Pancreas (tissue), 10 donors: ENCODE data around the gene CGN. TPM values are rescaled to one million over a fixed set of nuclear protein-coding genes. Genes with fewer than 3 reads are reported as not detected.
A peak's percentile ranks its signal among the peaks of the same experiment; 100 is the strongest.

ENCODE experiments used
- ATAC-seq, 4 donors: fragments of 200-7000 bp; cut with Tn5 transposase; one replicate each; pipeline versions ENCODE4 v1.8.0 to v1.9.1; 2020; ENCODE audit warnings: mild to moderate bottlenecking in 4 of 4, moderate library complexity in 4 of 4
- DNase-seq, 6 donors: peaks; one replicate each; pipeline ENCODE4 v3.0.0-alpha.2; 2020
- FAIRE-seq: peaks from 2 replicates; lab custom pipeline; 2012; peaks lifted over from hg19 to GRCh38; lab: Jason Lieb, UNC
- H3K27ac ChIP-seq, 4 donors: fragments of 200-600 bp; sonication (generic); 1 replicate in 3 of 4; 2 replicates in 1 of 4; pipeline versions ENCODE4 v1.5.0 to v1.8.0; 2020
- H3K27me3 ChIP-seq, 4 donors: fragments of 200-600 bp; one replicate each; pipeline ENCODE4 v1.8.0; 2021
- H3K36me3 ChIP-seq, 3 donors: fragments of 200-600 bp; sonication (generic) in 1 of 3; one replicate each; pipeline versions ENCODE4 v1.5.0 to v1.8.0; 2020 to 2021
- H3K4me1 ChIP-seq, 3 donors: fragments of 200-600 bp; one replicate each; pipeline ENCODE4 v1.8.0; 2021
- H3K4me3 ChIP-seq, 4 donors: fragments of 200-600 bp; sonication (generic) in 2 of 4; one replicate each; pipeline versions ENCODE4 v1.5.0 to v1.8.0; 2020 to 2021
- H3K9me3 ChIP-seq, 4 donors: fragments of 200-600 bp; one replicate each; pipeline ENCODE4 v1.8.0; 2021
- WGBS, 2 donors: extraction: QIAGEN DNeasy Blood & Tissue Kit; methylation state at CpG; one replicate each; pipeline ENCODE4 v1.1.7; 2013; 5-methylcytosine and 5-hydroxymethylcytosine counted together
- intact Hi-C, 3 donors: fragments of 100-400 bp; cut with DNase I; formaldehyde crosslinking; loops; one replicate each; pipeline versions ENCODE4 v1.11.1 to v1.14.2; 2022
- polyA plus RNA-seq, 2 donors: library from polyadenylated mRNA; stranded (reverse); fragments of 200-250 nt; gene quantifications; one replicate each; pipeline ENCODE4 v1.2.3, GENCODE V29; 2013
- total RNA-seq, 6 donors: library from RNA; stranded (reverse); fragmentation: NEBNext Ultra II Directional in 4 of 6; extraction: Animal tissue kit (Norgen Biotek cat#: 25700) in 4 of 6; gene quantifications; one replicate each; pipeline versions ENCODE4 v1.2.1 to v1.2.4, GENCODE V29; 2021 to 2023
- TF ChIP-seq, protein P1 (sequence below), 4 donors: fragments of 200-600 bp; sonication (generic) in 3 of 4; IDR thresholded peaks; one replicate each; pipeline versions ENCODE4 v1.5.0 to v1.8.0; 2021; ENCODE audit warnings: antibody characterized with exemption in 4 of 4
- donor health status: healthy with polysubstance abuse.
- donor health status: DM: no; HTN: no; CAD: no; lungs with moderate emphysema.
- donor health status: DM: no; HTN: no; CAD: no.
- donor health status: control.
- donor health status: control.
- donor health status: Bipolar disorder and iron deficiency.
- donor health status: DM: yes; HTN: yes; CAD: no.
- donor health status: DM: no; HTN: no; CAD: no.
- donor health status: DM: no; HTN: no; CAD: no.
- donor health status: DM: yes; HTN: yes; CAD: no.

Gene CGN
- total and polyA plus RNA-seq, 8 donors: 26.9 to 63.2 (median 40.3) TPM

DNA sequence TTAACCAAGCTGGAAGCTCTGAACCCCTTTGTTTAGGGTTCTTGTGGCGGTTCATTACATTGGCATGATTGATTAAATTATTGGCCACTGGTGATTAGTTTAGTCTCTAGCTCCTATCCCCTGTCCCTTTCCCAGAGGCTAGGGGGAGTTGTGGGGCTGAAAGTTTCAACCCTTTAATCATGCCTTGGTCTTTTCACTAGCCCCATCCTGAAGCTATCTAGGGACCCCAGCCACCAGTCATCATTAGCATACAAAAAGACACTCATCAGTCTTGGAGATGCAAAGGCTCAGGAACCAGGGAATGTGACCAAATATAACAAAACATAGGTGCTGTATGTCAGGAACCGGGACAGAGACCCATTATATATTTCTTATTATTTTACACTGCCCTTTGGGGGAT is 66.0 kb downstream of the CGN start:
- intact Hi-C loops: no loop called here
- DNase-seq (no peak), ATAC-seq (no peak), FAIRE-seq (no peak)
- TF ChIP-seq, protein P1, sequence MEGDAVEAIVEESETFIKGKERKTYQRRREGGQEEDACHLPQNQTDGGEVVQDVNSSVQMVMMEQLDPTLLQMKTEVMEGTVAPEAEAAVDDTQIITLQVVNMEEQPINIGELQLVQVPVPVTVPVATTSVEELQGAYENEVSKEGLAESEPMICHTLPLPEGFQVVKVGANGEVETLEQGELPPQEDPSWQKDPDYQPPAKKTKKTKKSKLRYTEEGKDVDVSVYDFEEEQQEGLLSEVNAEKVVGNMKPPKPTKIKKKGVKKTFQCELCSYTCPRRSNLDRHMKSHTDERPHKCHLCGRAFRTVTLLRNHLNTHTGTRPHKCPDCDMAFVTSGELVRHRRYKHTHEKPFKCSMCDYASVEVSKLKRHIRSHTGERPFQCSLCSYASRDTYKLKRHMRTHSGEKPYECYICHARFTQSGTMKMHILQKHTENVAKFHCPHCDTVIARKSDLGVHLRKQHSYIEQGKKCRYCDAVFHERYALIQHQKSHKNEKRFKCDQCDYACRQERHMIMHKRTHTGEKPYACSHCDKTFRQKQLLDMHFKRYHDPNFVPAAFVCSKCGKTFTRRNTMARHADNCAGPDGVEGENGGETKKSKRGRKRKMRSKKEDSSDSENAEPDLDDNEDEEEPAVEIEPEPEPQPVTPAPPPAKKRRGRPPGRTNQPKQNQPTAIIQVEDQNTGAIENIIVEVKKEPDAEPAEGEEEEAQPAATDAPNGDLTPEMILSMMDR (IDR thresholded peaks at IDR 0.05): no peak
- Histone ChIP-seq H3K4me3 (no peak overlapping the region), H3K27me3 (no peaks in the 10 kb centered on the region), H3K27ac (no peak overlapping the region), H3K9me3 (no peaks in the 10 kb centered on the region), H3K4me1 (no peaks in the 10 kb centered on the region), H3K36me3 (peaks cover 0 to 58% (median 17%) of the 10 kb centered on the region in 3 donors)
- WGBS, 2 donors: 96 to 97% methylated on average over 2 of the region's 2 CpGs

DNA sequence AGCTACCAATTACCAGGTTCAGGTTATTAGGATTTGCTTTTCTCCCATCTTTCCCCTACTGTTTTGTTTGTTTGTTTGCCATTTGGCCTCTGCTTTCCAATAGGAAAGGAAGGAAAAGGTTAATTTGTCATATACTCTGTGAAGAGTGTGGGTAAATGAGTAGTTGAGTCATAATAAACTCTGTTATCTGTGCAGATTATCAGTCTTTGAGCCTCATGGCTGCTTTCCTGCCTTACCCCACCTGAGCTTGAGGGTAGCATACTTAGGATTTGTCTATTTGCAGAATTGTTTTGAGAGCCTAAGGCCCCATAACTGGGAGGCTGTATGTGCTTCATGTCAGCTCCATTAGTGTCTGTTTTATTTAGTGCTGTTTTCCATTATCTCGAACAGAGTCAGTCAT is 67.8 kb downstream of the CGN start:
- Histone ChIP-seq H3K4me1 (no peaks in the 10 kb centered on the region), H3K27me3 (no peaks in the 10 kb centered on the region), H3K36me3 (peaks cover 0 to 61% (median 18%) of the 10 kb centered on the region in 3 donors), H3K4me3 (no peak overlapping the region), H3K9me3 (no peaks in the 10 kb centered on the region), H3K27ac (no peak overlapping the region)
- intact Hi-C loops: no loop called here
- TF ChIP-seq, protein P1 (IDR thresholded peaks at IDR 0.05): no peak
- ATAC-seq: no peak
- no peak for FAIRE-seq
- DNase-seq: no peak
- 95% methylated on average over 1 of the region's 1 CpG for WGBS, 2 donors

DNA sequence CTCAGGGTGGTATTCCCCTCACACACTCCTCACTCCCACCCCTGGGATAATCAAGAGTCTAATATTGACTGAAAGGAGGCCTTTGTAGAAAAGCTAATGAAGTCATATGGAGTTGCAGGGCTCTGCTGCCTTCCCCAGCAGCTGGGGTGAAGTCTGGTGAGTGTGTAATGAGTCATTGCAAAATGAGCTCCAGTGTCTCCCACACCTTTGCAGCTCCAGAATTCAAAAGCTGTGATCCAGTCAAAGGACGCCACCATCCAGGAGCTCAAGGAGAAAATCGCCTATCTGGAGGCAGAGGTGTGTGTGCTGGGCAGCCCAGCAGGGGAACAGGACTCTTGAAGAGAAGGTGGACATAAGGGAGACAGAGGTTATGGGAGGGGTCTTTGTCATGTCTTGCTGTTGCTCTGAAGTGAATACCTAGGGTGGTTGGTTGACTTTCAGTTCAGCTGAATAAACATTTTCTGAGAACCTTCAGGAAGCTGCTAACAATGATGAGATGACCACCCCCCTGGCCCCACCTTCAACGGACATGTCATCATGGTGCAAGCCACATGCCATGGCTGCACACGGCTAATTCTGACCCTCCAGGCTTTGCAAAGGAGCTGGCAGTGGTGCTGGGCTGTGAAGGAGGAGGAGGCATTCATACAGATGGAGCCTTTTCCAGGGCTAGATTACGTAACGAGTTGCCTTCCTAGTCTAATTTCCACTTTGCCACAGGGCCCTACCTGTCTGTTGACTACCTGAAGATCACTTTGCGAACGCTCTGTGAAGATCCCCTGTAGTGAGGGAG is 68.4 kb downstream of the CGN start:
- no peaks in the 10 kb centered on the region for H3K4me1 ChIP-seq
- no peak overlapping the region for H3K27ac ChIP-seq
- TF ChIP-seq, protein P1 (IDR thresholded peaks at IDR 0.05): no peak
- intact Hi-C loops: no loop called here
- H3K4me3 ChIP-seq: no peak overlapping the region
- no peak for ATAC-seq
- H3K27me3 ChIP-seq: no peaks in the 10 kb centered on the region
- DNase-seq: no peak
- WGBS, 2 donors: 79 to 87% methylated on average over 8 of the region's 8 CpGs
- no peak for FAIRE-seq
- H3K9me3 ChIP-seq: no peaks in the 10 kb centered on the region
- peaks cover 0 to 54% (median 16%) of the 10 kb centered on the region in 3 donors for H3K36me3 ChIP-seq

DNA sequence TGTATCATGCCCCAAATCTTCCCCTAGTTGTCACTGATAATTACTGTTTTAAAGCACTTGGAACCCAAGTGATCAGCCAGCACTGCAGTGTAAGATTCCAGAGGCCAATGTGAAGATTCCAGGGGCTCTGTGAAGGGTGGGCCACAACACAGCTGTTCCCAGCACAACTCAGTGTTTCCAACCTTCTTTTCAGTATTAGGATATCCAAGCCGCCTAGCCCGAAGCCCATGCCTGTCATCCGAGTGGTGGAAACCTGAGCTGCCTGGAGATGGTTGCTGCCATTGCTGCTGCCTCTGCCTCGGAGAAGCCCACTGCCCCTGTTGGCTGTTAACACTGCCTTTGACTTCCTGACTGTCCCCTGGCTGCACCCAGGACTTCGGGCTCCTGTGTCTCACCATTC is 70.3 kb downstream of the CGN start:
- Histone ChIP-seq H3K27ac (no peak overlapping the region), H3K9me3 (no peaks in the 10 kb centered on the region), H3K4me3 (no peak overlapping the region), H3K27me3 (no peaks in the 10 kb centered on the region), H3K36me3 (peaks cover 0 to 37% (median 12%) of the 10 kb centered on the region in 3 donors), H3K4me1 (no peaks in the 10 kb centered on the region)
- ATAC-seq (no peak), DNase-seq (no peak), FAIRE-seq (no peak)
- 81 to 86% methylated on average over 5 of the region's 5 CpGs for WGBS, 2 donors
- intact Hi-C loops: no loop called here
- TF ChIP-seq, protein P1 (IDR thresholded peaks at IDR 0.05): no peak

DNA sequence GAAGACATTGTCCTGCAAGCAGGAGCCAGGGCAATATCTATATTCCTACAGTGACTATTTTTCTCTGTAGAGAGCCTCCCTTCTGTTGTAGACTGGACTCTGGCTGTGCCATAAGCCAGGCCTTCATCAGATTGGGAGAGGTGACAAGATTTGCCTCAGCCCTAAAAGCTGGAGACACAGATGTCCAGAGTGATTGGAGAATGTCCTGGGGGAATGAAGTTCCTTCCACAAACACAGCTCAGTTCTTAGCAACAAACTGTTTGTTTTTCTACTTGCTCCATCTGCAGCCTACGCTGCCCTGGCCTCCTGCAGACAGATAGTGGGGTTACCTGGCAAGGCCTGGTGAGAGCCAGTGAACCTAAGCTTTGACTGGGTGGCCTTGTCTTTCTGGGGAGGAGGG is 70.7 kb downstream of the CGN start:
- FAIRE-seq: no peak
- H3K4me1 ChIP-seq: no peaks in the 10 kb centered on the region
- H3K4me3 ChIP-seq: no peak overlapping the region
- no peaks in the 10 kb centered on the region for H3K9me3 ChIP-seq
- DNase-seq: no peak
- TF ChIP-seq, protein P1 (IDR thresholded peaks at IDR 0.05): no peak
- peak in 2 of 4 donors; percentile 24 to 30 for ATAC-seq
- intact Hi-C loops: no loop called here
- 83 to 88% methylated on average over 1 of the region's 1 CpG for WGBS, 2 donors
- H3K27ac ChIP-seq: no peak overlapping the region
- H3K36me3 ChIP-seq: peaks cover 0 to 36% (median 12%) of the 10 kb centered on the region in 3 donors
- no peaks in the 10 kb centered on the region for H3K27me3 ChIP-seq
